ENCODE measurements around the gene PCSK4.

DNA sequence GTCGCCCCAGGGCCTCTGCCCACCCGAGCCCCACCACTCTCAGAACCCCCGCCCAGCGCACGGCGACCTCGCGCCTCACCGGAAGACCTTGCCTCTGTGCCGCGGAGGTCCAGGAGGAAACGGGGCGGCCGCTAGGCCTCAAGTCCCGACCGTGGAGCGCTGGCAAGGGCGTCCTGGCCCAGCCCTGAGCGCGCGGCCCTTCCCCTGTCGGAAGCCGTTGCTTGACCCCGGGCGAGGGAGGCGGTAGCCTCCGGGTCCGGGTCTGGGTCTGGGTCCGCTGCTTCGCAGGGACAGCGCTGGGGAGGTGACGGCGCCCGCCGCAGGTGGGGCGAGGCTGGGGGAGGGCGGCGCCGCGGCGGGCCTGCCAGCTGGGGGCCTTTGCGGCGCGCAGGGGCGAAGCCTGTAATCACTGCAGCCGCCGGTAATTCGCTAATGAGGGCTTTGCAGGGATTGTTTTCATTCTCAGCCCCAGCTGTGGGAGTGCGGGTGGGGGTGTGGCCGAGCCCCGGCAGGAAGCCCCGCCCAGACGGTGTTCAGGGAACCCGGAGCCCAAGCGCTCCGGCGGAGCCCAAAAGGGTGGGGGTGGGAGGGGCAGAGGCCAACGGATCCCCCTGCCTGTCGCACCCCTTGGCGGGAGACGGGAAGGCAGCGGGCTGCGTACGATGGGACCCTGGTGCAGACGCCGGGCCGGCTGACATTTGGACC is 19.7 kb downstream of the PCSK4 start:
- TF ChIP-seq HDGF (IDR thresholded peaks at IDR 0.05; ENCODE audit: borderline replicate concordance) (no peak), FOXM1 (IDR thresholded peaks at IDR 0.05; ENCODE audit: borderline replicate concordance) (no peak), SP1 (IDR thresholded peaks at IDR 0.05) (no peak), SUZ12 (IDR thresholded peaks at IDR 0.05) (no peak)
